SU-DHL-6 (cell line): ENCODE data around the gene CCDC182.

Experiments
- H2AFZ ChIP-seq: fragments of 200-600 bp; sonication (generic); 2 replicates; pipeline ENCODE4 v1.6.1; 2014; ENCODE audit warnings: low read depth, mild to moderate bottlenecking, moderate library complexity, mixed read lengths, antibody characterized with exemption, low read length; ENCODE audit not compliant: severe bottlenecking
- H3F3A ChIP-seq: fragments of 200-600 bp; shearing (Covaris generic); 2 replicates; pipeline ENCODE4 v1.6.0; 2016; ENCODE audit warnings: antibody characterized with exemption, mild to moderate bottlenecking; ENCODE audit not compliant: insufficient read depth
- H3K27ac ChIP-seq: fragments of 200-600 bp; sonication (generic); 2 replicates; pipeline ENCODE4 v1.5.1; 2016; ENCODE audit warnings: low read depth, mild to moderate bottlenecking, low read length, moderate library complexity, mixed read lengths
- H3K27me3 ChIP-seq: fragments of 200-600 bp; sonication (generic), shearing (Covaris generic); 2 replicates; pipeline ENCODE4 v1.6.0; 2014; ENCODE audit warnings: mild to moderate bottlenecking, low read length
- H3K36me3 ChIP-seq: fragments of 200-600 bp; sonication (generic); 2 replicates; pipeline ENCODE4 v1.6.1; 2014; ENCODE audit warnings: mild to moderate bottlenecking, low read length, mixed read lengths
- H3K4me2 ChIP-seq: fragments of 300-600, 200-600 bp; shearing (Covaris generic), sonication (generic); 2 replicates; pipeline ENCODE4 v1.6.0; 2014; ENCODE audit warnings: low read length, low read depth, mild to moderate bottlenecking; ENCODE audit not compliant: poor library complexity, severe bottlenecking
- H3K4me3 ChIP-seq: fragments of 200-600 bp; sonication (generic); 2 replicates; pipeline ENCODE4 v1.5.1; 2014; ENCODE audit warnings: antibody characterized with exemption, low read length, mild to moderate bottlenecking, mixed read lengths; ENCODE audit not compliant: insufficient read depth, poor library complexity, severe bottlenecking
- H3K79me2 ChIP-seq: fragments of 200-600 bp; sonication (generic); 2 replicates; pipeline ENCODE4 v1.6.1; 2014; ENCODE audit warnings: mild to moderate bottlenecking, low read length, moderate library complexity; ENCODE audit not compliant: insufficient read depth
- H3K9ac ChIP-seq: fragments of 200-600 bp; sonication (generic); 2 replicates; pipeline ENCODE4 v1.7.0; 2014; ENCODE audit warnings: mild to moderate bottlenecking, low read length
- H3K9me2 ChIP-seq: fragments of 200-600 bp; sonication (generic); replicated peaks from 2 replicates; pipeline ENCODE4 v1.6.1; 2014; ENCODE audit warnings: low read length; ENCODE audit not compliant: insufficient read depth
- H3K9me3 ChIP-seq: fragments of 200-600 bp; sonication (generic); 2 replicates; pipeline ENCODE4 v1.6.1; 2014; ENCODE audit warnings: low read length, mixed read lengths; ENCODE audit not compliant: insufficient read depth
- H4K20me1 ChIP-seq: fragments of 200-600 bp; sonication (generic); 2 replicates; pipeline ENCODE4 v1.6.1; 2014; ENCODE audit warnings: low read depth, mild to moderate bottlenecking, antibody characterized with exemption, low read length, moderate library complexity, mixed read lengths
- CTCF ChIP-seq: fragments of 200-600 bp; sonication (generic); IDR thresholded peaks from one replicate; pipeline ENCODE4 v1.5.1; 2017; ENCODE audit warnings: antibody characterized with exemption, mild to moderate bottlenecking, low read length, moderate library complexity; ENCODE audit not compliant: insufficient read depth, poor library complexity, severe bottlenecking
- EZH2phosphoT487 ChIP-seq: fragments of 200-600 bp; sonication (generic), shearing (Covaris generic); conservative IDR thresholded peaks from 2 replicates; pipeline ENCODE4 v1.6.1; 2018; ENCODE audit warnings: mild to moderate bottlenecking, antibody characterized with exemption, low read length, moderate library complexity, mixed read lengths

The CCDC182 gene

GRCh38 chr17:57785022-57785421 is 39.9 kb upstream of the CCDC182 start:
- H2AFZ ChIP-seq, result no peak overlapping the region
- TF ChIP-seq EZH2phosphoT487 (no peak), CTCF (no peak)
- no peak overlapping the region for H3K9ac ChIP-seq
- no peak overlapping the region for H3K4me2 ChIP-seq
- H3K36me3 ChIP-seq, result no peaks in the 10 kb centered on the region
- H3K9me2 ChIP-seq, result no peaks in the 10 kb centered on the region
- H3K9me3 ChIP-seq, result no peaks in the 10 kb centered on the region
- H3K79me2 ChIP-seq, result no peaks in the 10 kb centered on the region
- no peaks in the 10 kb centered on the region for H3F3A ChIP-seq
- H3K27me3 ChIP-seq, result no peaks in the 10 kb centered on the region
- H3K27ac ChIP-seq, result no peak overlapping the region
- H3K4me3 ChIP-seq, result no peak overlapping the region
- H4K20me1 ChIP-seq, result no peaks in the 10 kb centered on the region

GRCh38 chr17:57784226-57784895 is 39.3 kb upstream of the CCDC182 start:
- H3K9me3 ChIP-seq, result no peaks in the 10 kb centered on the region
- no peaks in the 10 kb centered on the region for H3K36me3 ChIP-seq
- no peak overlapping the region for H2AFZ ChIP-seq
- no peaks in the 10 kb centered on the region for H3K27me3 ChIP-seq
- H3F3A ChIP-seq, result no peaks in the 10 kb centered on the region
- no peak overlapping the region for H3K4me2 ChIP-seq
- H3K4me3 ChIP-seq, result no peak overlapping the region
- no peaks in the 10 kb centered on the region for H3K79me2 ChIP-seq
- no peaks in the 10 kb centered on the region for H3K9me2 ChIP-seq
- no peak for TF ChIP-seq EZH2phosphoT487
- TF ChIP-seq CTCF, result no peak
- no peaks in the 10 kb centered on the region for H4K20me1 ChIP-seq
- no peak overlapping the region for H3K9ac ChIP-seq
- H3K27ac ChIP-seq, result no peak overlapping the region

- Histone ChIP-seq H2AFZ (no peak overlapping the region), H3K4me3 (no peak overlapping the region)
These were observed 38.2 kb upstream of the CCDC182 start for GRCh38 chr17:57783338-57783742.

More at GRCh38 chr17:57783338-57783742, 38.2 kb upstream of the CCDC182 start:
- TF ChIP-seq EZH2phosphoT487, result no peak
- peak; percentile 90 for TF ChIP-seq CTCF
- Histone ChIP-seq H3K9ac (no peak overlapping the region), H3K4me2 (no peak overlapping the region), H3K36me3 (no peaks in the 10 kb centered on the region), H3F3A (no peaks in the 10 kb centered on the region), H3K9me3 (no peaks in the 10 kb centered on the region), H3K27me3 (no peaks in the 10 kb centered on the region), H4K20me1 (no peaks in the 10 kb centered on the region), H3K9me2 (no peaks in the 10 kb centered on the region), H3K79me2 (no peaks in the 10 kb centered on the region), H3K27ac (no peak overlapping the region)
